GM19452 (cell line): Measurements from ENCODE around the gene ZBTB7A.
A peak's percentile ranks its signal among the peaks of the same experiment; 100 is the strongest.

ENCODE experiments used
- ATAC-seq: cut with Tn5 transposase; IDR thresholded peaks from one replicate; pipeline ENCODE4 v1.9.1; 2021; ENCODE audit not compliant: unreplicated experiment

The ZBTB7A gene

GRCh38 chr19:4066682-4067395 lies at the start of gene ZBTB7A:
ZBTB7A (minus strand) TSS chr19:4066899; CDS start chr19:4055232, 11,667 bp downstream.
- no peak for ATAC-seq

GRCh38 chr19:4115818-4116385 lies 49.2 kb upstream of the ZBTB7A start:
- no peak for ATAC-seq

- ATAC-seq: peak; percentile 65
Measured at GRCh38 chr19:4115050-4115817, 48.5 kb upstream of the ZBTB7A start.

- no peak for ATAC-seq
Measured at GRCh38 chr19:4114181-4114580, 47.5 kb upstream of the ZBTB7A start.

GRCh38 chr19:4113398-4114088 lies 46.8 kb upstream of the ZBTB7A start:
- no peak for ATAC-seq

- no peak for ATAC-seq
Measured at GRCh38 chr19:4112367-4112766, 45.7 kb upstream of the ZBTB7A start.

- ATAC-seq: no peak
Measured at GRCh38 chr19:4109626-4109945, 42.9 kb upstream of the ZBTB7A start.

GRCh38 chr19:4108767-4109625 lies 42.3 kb upstream of the ZBTB7A start:
- peak; percentile 68 for ATAC-seq

- no peak for ATAC-seq
Measured at GRCh38 chr19:4103080-4103433, 36.4 kb upstream of the ZBTB7A start.

- no peak for ATAC-seq
Measured at GRCh38 chr19:4102339-4103079, 35.8 kb upstream of the ZBTB7A start.

- no peak for ATAC-seq
Measured at GRCh38 chr19:4101496-4101770, 34.7 kb upstream of the ZBTB7A start.

GRCh38 chr19:4100647-4101495 lies 34.2 kb upstream of the ZBTB7A start:
- no peak for ATAC-seq

- no peak for ATAC-seq
Measured at GRCh38 chr19:4099041-4099764, 32.5 kb upstream of the ZBTB7A start.

- no peak for ATAC-seq
Measured at GRCh38 chr19:4098493-4098892, 31.8 kb upstream of the ZBTB7A start.

- no peak for ATAC-seq
Measured at GRCh38 chr19:4097501-4097900, 30.8 kb upstream of the ZBTB7A start.

- no peak for ATAC-seq
Measured at GRCh38 chr19:4096049-4096892, 29.6 kb upstream of the ZBTB7A start.

GRCh38 chr19:4095488-4095844 lies 28.8 kb upstream of the ZBTB7A start:
- no peak for ATAC-seq
